GM23248 (cell line): Measurements from ENCODE around the gene PALM3. TPM values are rescaled to one million over a fixed set of nuclear protein-coding genes. Genes with fewer than 3 reads are reported as not detected.

Source experiments
- DNase-seq: peaks from one replicate; pipeline ENCODE4 v3.0.0-alpha.2; 2015
- H2AFZ ChIP-seq: fragments of 200-600 bp; sonication (generic); 2 replicates; pipeline ENCODE4 v1.6.1; 2016; ENCODE audit warnings: antibody characterized with exemption
- H3F3A ChIP-seq: fragments of 200-600 bp; sonication (generic); 2 replicates; pipeline ENCODE4 v1.6.1; 2016; ENCODE audit warnings: mild to moderate bottlenecking, antibody characterized with exemption, mixed run types; ENCODE audit not compliant: insufficient read depth
- H3K27ac ChIP-seq: fragments of 200-600 bp; sonication (generic); 2 replicates; pipeline ENCODE4 v1.5.1; 2016; ENCODE audit warnings: mild to moderate bottlenecking
- H3K27me3 ChIP-seq: fragments of 200-600 bp; sonication (generic); replicated peaks from 2 replicates; pipeline ENCODE4 v1.6.1; 2016; ENCODE audit warnings: mild to moderate bottlenecking; ENCODE audit not compliant: insufficient read depth
- H3K36me3 ChIP-seq: fragments of 200-600 bp; sonication (generic); 2 replicates; pipeline ENCODE4 v1.6.1; 2016; ENCODE audit warnings: low read depth, mild to moderate bottlenecking
- H3K4me1 ChIP-seq: fragments of 200-600 bp; sonication (generic); 2 replicates; pipeline ENCODE4 v1.6.1; 2016; ENCODE audit warnings: mild to moderate bottlenecking; ENCODE audit not compliant: insufficient read depth
- H3K4me2 ChIP-seq: fragments of 200-600 bp; sonication (generic); one replicate; pipeline ENCODE4 v1.6.1; 2016; ENCODE audit warnings: mild to moderate bottlenecking; ENCODE audit not compliant: unreplicated experiment
- H3K4me3 ChIP-seq: fragments of 200-600 bp; sonication (generic); 2 replicates; pipeline ENCODE4 v1.5.1; 2016; ENCODE audit warnings: mild to moderate bottlenecking
- H3K79me2 ChIP-seq: fragments of 200-600 bp; sonication (generic); 2 replicates; pipeline ENCODE4 v1.6.1; 2016; ENCODE audit warnings: mild to moderate bottlenecking; ENCODE audit not compliant: insufficient read depth
- H3K9ac ChIP-seq: fragments of 200-600 bp; sonication (generic); 2 replicates; pipeline ENCODE4 v1.6.1; 2016; ENCODE audit warnings: mild to moderate bottlenecking
- H3K9me2 ChIP-seq: fragments of 200-600 bp; sonication (generic); 2 replicates; pipeline ENCODE4 v1.6.1; 2016; ENCODE audit warnings: mixed run types, mild to moderate bottlenecking, moderate library complexity; ENCODE audit not compliant: insufficient read depth
- H3K9me3 ChIP-seq: fragments of 200-600 bp; sonication (generic); one replicate; pipeline ENCODE4 v1.6.1; 2017; ENCODE audit warnings: low read depth
- H4K20me1 ChIP-seq: fragments of 200-600 bp; sonication (generic); 2 replicates; pipeline ENCODE4 v1.6.0; 2016; ENCODE audit not compliant: insufficient read depth
- EZH2 ChIP-seq: fragments of 200-600 bp; sonication (generic); IDR thresholded peaks from 2 replicates; pipeline ENCODE4 v1.6.1; 2018; ENCODE audit warnings: antibody characterized with exemption, mild to moderate bottlenecking; ENCODE audit not compliant: insufficient read depth, poor library complexity, severe bottlenecking
- EZH2phosphoT487 ChIP-seq: fragments of 200-600 bp; sonication (generic); IDR thresholded peaks from 2 replicates; pipeline ENCODE4 v1.6.1; 2018; ENCODE audit warnings: antibody characterized with exemption, moderate library complexity, mild to moderate bottlenecking, low read depth; ENCODE audit not compliant: insufficient read depth
- WGBS, 2 experiments: methylation state at CpG; one replicate each; pipeline ENCODE4 v1.1.6; 2015 to 2017; ENCODE audit warnings: low lambda C conversion rate in 2 of 2, low coverage in 1 of 2; ENCODE audit errors: missing lambda C conversion rate in 2 of 2; 5-methylcytosine and 5-hydroxymethylcytosine counted together
- in situ Hi-C: fragments of 300-500 bp; cut with MboI; formaldehyde crosslinking; loops from 2 replicates; pipeline ENCODE4 v1.15.0; 2020
- polyA plus RNA-seq: library from polyadenylated mRNA; unstranded; fragments of >200 nt; fragmentation: Nextera tagmentation; extraction: Ambion mirVana; gene quantifications from 2 replicates; pipeline ENCODE4 v1.2.1, GENCODE V29; 2016
- total RNA-seq: library from RNA; depleted of rRNA; stranded (reverse); fragments of >200 nt; shearing (Covaris generic); gene quantifications from 2 replicates; pipeline ENCODE4 v1.2.3, GENCODE V29; 2014

Gene PALM3
- total and polyA plus RNA-seq, 2 experiments from 2014 or later = 0.15 TPM; not detected in 1

DNA sequence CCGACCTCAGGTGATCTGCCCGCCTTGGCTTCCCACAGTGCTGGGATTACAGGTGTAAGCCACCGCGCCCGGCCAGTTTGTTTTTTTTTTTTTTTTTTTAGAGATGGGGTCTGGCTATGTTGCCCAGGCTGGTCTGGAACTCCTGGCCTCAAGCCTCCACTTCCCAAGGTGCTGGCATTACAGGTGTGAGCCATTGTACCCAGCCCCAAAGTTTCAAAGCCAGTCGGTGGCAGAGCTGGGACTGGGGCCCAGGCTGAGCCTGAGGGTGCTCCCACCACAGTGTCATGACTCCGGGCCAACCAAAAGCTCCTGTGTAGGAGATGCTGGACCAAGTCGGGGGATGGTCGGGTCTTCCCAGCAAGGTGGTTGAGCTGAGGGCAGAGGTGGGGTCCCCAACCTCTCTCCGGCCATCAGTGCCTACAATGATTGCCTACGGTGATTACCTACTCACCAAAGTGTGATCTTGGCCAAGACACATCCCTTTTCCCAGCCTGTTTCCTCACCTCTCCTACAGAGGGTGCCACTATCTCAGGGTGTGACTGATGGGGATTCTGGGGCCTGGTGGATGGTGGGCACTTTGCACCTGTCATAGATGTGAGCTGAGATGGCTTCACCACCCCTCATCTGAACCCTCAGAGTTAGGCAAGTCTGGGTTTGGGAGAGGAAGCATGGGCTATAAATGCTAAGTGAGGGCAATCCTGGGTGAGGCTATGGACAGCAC is 34.6 kb upstream of the PALM3 start:
- Histone ChIP-seq H3K27ac (no peak overlapping the region), H3K9me2 (no peaks in the 10 kb centered on the region), H3K27me3 (no peaks in the 10 kb centered on the region), H3K4me1 (no peaks in the 10 kb centered on the region; the same call in 1 of the 2 replicates), H3K9me3 (no peaks in the 10 kb centered on the region), H3K4me2 (no peak overlapping the region), H4K20me1 (no peaks in the 10 kb centered on the region), H3K36me3 (0 out of 2 replicates have a peak, but pooled peaks cover 8% of the 10 kb centered on the region), H3K4me3 (no peak overlapping the region), H3K9ac (no peak overlapping the region), H2AFZ (no peak overlapping the region), H3F3A (0 out of 2 replicates have a peak, but pooled peaks cover 4% of the 10 kb centered on the region), H3K79me2 (no peaks in the 10 kb centered on the region)
- TF ChIP-seq EZH2 = no peak
- no peak for TF ChIP-seq EZH2phosphoT487
- 96 to 97% methylated on average over 11 of the region's 11 CpGs for WGBS, 2 experiments
- in situ Hi-C loops = no loop called here
- no peak for DNase-seq

DNA sequence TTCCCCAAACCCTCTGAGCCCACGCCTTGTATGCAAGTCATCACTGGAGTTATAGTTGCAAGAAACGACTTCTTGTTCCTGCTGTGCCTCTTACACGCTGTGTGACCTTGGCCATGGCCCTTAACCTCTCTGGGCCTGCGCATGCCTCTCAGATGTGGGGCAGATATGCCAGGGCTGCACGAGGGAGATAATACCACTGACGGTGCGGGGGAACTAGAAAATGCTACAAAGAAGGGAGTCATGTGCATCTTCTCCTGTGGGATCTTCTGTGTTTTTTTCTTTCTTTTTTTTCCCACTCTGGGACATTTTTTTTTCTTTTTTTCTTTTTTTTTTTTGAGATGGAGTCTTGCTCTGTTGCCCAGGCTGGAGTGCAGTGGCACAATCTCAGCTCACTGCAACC is 33.0 kb upstream of the PALM3 start:
- no peak for TF ChIP-seq EZH2phosphoT487
- no peak for TF ChIP-seq EZH2
- no peaks in the 10 kb centered on the region for H4K20me1 ChIP-seq
- H2AFZ ChIP-seq = no peak overlapping the region
- H3K9me3 ChIP-seq = no peaks in the 10 kb centered on the region
- 90 to 91% methylated on average over 7 of the region's 7 CpGs for WGBS, 2 experiments
- H3K9me2 ChIP-seq = no peaks in the 10 kb centered on the region
- H3K4me2 ChIP-seq = no peak overlapping the region
- 0 out of 2 replicates have a peak, but pooled peaks cover 4% of the 10 kb centered on the region for H3F3A ChIP-seq
- H3K36me3 ChIP-seq = 0 out of 2 replicates have a peak, but pooled peaks cover 5% of the 10 kb centered on the region
- H3K79me2 ChIP-seq = no peaks in the 10 kb centered on the region
- H3K4me1 ChIP-seq = no peaks in the 10 kb centered on the region; the same call in 1 of the 2 replicates
- H3K4me3 ChIP-seq = no peak overlapping the region
- no peaks in the 10 kb centered on the region for H3K27me3 ChIP-seq
- no peak for DNase-seq
- H3K27ac ChIP-seq = no peak overlapping the region
- H3K9ac ChIP-seq = no peak overlapping the region
- in situ Hi-C loops = no loop called here

DNA sequence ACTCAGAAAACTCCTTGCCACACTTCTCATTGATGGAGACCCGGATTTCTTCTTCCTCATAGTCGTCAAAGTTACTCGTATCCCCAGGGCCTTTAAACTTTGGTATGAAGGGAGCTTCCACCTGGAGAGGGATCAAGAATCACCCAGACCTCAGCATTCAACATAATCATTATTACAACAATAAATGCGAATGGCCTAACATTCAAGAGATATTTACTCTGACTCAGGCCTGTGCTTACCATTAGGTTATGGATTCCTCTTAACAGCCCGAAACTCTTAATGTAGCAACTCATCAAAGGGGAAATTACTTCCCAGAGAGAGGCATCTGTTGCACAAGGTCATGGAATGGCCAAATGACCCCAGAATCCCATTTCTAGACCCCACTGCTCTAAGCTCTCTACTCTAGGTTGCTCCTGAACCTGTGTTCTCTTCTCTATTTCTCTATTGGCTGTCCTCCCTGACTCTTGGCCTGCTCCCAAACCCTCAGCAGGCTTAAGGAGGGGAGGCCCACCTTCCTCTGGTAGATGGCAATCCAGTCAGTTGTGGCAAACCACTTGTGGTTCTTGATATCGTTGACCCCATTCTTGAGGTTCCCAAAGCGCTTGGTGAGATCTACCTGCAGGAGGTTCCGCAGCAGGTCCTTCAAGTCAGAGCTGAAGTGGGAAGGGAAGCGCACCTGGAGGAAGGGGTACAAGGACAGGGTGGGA is 31.4 kb upstream of the PALM3 start:
- 97 to 98% methylated on average over 9 of the region's 9 CpGs for WGBS, 2 experiments
- no peak overlapping the region for H3K4me3 ChIP-seq
- H3K4me1 ChIP-seq = peaks cover 3% of the 10 kb centered on the region
- 0 out of 2 replicates have a peak, but pooled peaks cover 5% of the 10 kb centered on the region for H3K36me3 ChIP-seq
- 0 out of 2 replicates have a peak, but pooled peaks cover 4% of the 10 kb centered on the region for H3F3A ChIP-seq
- no peaks in the 10 kb centered on the region for H3K9me3 ChIP-seq
- H3K79me2 ChIP-seq = peaks cover 10% of the 10 kb centered on the region
- H3K27ac ChIP-seq = no peak overlapping the region
- no peak for DNase-seq
- H3K9ac ChIP-seq = no peak overlapping the region
- in situ Hi-C loops = no loop called here
- H3K9me2 ChIP-seq = no peaks in the 10 kb centered on the region
- H3K4me2 ChIP-seq = no peak overlapping the region
- no peak overlapping the region for H2AFZ ChIP-seq
- H4K20me1 ChIP-seq = no peaks in the 10 kb centered on the region
- TF ChIP-seq EZH2 (no peak), EZH2phosphoT487 (no peak)
- no peaks in the 10 kb centered on the region for H3K27me3 ChIP-seq

DNA sequence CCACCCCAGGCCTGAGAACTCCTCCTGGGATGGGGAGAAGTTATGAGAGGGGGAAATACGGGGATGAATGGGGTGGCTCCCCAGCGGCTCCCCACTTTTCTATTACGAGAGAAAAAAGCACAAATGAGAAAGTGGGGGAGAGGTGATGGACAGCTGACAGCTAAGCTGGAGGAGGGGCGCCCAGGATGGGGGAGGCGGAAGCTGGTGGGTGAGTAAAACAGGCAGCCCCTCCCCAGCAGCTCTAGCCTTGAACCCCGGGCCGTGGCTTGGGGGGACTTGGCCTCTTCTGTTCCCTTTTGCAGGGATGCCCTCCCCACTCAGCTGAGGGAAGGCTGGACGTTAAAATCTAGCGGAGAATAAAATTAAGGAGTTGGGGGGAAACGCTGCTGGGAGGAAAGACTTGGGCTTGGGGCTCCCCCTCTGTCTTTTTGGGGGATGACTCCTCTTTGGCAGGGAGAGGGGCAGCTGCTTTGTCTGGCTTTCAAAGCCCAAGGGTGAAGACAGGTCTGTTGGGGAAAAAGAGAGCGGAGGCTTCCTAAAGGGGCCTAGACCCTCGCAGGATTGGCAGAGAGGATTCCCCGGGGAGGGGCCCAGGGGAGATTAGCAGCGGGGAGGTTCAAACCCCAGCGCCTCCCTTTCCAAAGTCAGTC is 30.1 kb upstream of the PALM3 start:
- WGBS, 2 experiments = 6 to 9% methylated on average over 15 of the region's 15 CpGs
- H3K4me1 ChIP-seq = peaks cover 3% of the 10 kb centered on the region
- 0 out of 2 replicates have a peak, but pooled peaks cover 5% of the 10 kb centered on the region for H3K36me3 ChIP-seq
- peak overlapping the region; percentile 90 for H2AFZ ChIP-seq
- TF ChIP-seq EZH2 = no peak
- no peaks in the 10 kb centered on the region for H4K20me1 ChIP-seq
- H3K4me3 ChIP-seq = peak overlapping the region; percentile 93
- H3K79me2 ChIP-seq = peaks cover 10% of the 10 kb centered on the region
- H3K27ac ChIP-seq = peak overlapping the region; percentile 57
- 0 out of 2 replicates have a peak, but pooled peaks cover 4% of the 10 kb centered on the region for H3F3A ChIP-seq
- in situ Hi-C loops = no loop called here
- DNase-seq = peak; percentile 34
- no peaks in the 10 kb centered on the region for H3K9me3 ChIP-seq
- no peaks in the 10 kb centered on the region for H3K27me3 ChIP-seq
- H3K9ac ChIP-seq = peak overlapping the region; percentile 81
- peak overlapping the region; percentile 90 for H3K4me2 ChIP-seq
- no peaks in the 10 kb centered on the region for H3K9me2 ChIP-seq
